ENCODE results near the gene USP25.

USP25 gene

DNA sequence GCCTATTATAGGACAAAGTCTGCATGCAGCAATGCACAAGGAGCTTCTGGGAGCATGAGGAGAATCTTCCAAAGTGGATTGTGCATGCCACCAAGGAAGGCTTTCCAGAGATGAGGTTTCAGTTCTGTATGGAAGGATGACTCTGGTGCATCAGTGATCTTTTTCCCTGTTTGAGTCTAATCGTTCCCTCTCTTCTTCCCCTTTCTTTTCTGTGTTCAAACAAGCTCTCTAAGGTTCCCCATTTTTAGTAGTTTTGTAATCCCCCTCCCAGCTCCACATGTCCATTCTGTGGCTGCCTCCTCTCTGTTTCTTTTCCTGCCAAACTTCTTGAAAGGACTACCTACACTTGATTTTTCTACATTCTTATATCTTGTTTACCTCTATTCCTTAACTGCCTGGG, 43.3 kb upstream of the USP25 start:
- Histone ChIP-seq H3K4me3 (ENCODE audit: low read length) (no peak overlapping the region), H3K9me3 (ENCODE audit: control insufficient read depth, insufficient read depth, low read length) (no peaks in the 10 kb centered on the region), H3K27ac (ENCODE audit: low read depth, low read length) (no peak overlapping the region), H3K4me1 (ENCODE audit: control insufficient read depth, low read length) (no peaks in the 10 kb centered on the region), H3K36me3 (ENCODE audit: control insufficient read depth, low read length) (no peaks in the 10 kb centered on the region), H3F3A (ENCODE audit: control insufficient read depth, insufficient read depth) (no peaks in the 10 kb centered on the region), H3K9me2 (replicated peaks; ENCODE audit: control insufficient read depth, low read length) (no peaks in the 10 kb centered on the region), H3K4me2 (ENCODE audit: low read length) (no peak overlapping the region), H3K27me3 (ENCODE audit: control insufficient read depth, low read length) (no peaks in the 10 kb centered on the region), H3K79me2 (ENCODE audit: control insufficient read depth, low read length) (no peaks in the 10 kb centered on the region), H4K20me1 (ENCODE audit: control insufficient read depth, insufficient read depth, low read depth, low read length) (no peaks in the 10 kb centered on the region)
- no peak for TF ChIP-seq EZH2phosphoT487 (IDR thresholded peaks at IDR 0.05; ENCODE audit: borderline replicate concordance, low read length)
- TF ChIP-seq, protein P1, sequence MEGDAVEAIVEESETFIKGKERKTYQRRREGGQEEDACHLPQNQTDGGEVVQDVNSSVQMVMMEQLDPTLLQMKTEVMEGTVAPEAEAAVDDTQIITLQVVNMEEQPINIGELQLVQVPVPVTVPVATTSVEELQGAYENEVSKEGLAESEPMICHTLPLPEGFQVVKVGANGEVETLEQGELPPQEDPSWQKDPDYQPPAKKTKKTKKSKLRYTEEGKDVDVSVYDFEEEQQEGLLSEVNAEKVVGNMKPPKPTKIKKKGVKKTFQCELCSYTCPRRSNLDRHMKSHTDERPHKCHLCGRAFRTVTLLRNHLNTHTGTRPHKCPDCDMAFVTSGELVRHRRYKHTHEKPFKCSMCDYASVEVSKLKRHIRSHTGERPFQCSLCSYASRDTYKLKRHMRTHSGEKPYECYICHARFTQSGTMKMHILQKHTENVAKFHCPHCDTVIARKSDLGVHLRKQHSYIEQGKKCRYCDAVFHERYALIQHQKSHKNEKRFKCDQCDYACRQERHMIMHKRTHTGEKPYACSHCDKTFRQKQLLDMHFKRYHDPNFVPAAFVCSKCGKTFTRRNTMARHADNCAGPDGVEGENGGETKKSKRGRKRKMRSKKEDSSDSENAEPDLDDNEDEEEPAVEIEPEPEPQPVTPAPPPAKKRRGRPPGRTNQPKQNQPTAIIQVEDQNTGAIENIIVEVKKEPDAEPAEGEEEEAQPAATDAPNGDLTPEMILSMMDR (IDR thresholded peaks at IDR 0.05; ENCODE audit: low read depth, low read length, poor library complexity, severe bottlenecking): no peak

GRCh38 chr21:15687208-15687607, 42.6 kb upstream of the USP25 start:
- Histone ChIP-seq H3K79me2 (ENCODE audit: control insufficient read depth, low read length) (no peaks in the 10 kb centered on the region), H3K9me3 (ENCODE audit: control insufficient read depth, insufficient read depth, low read length) (no peaks in the 10 kb centered on the region), H3K9me2 (replicated peaks; ENCODE audit: control insufficient read depth, low read length) (no peaks in the 10 kb centered on the region), H3K4me3 (ENCODE audit: low read length) (no peak overlapping the region), H3K27ac (ENCODE audit: low read depth, low read length) (no peak overlapping the region), H3K4me1 (ENCODE audit: control insufficient read depth, low read length) (no peaks in the 10 kb centered on the region), H3K4me2 (ENCODE audit: low read length) (no peak overlapping the region), H3F3A (ENCODE audit: control insufficient read depth, insufficient read depth) (no peaks in the 10 kb centered on the region), H3K36me3 (ENCODE audit: control insufficient read depth, low read length) (no peaks in the 10 kb centered on the region), H3K27me3 (ENCODE audit: control insufficient read depth, low read length) (no peaks in the 10 kb centered on the region), H4K20me1 (ENCODE audit: control insufficient read depth, insufficient read depth, low read depth, low read length) (no peaks in the 10 kb centered on the region)
- no peak for TF ChIP-seq EZH2phosphoT487 (IDR thresholded peaks at IDR 0.05; ENCODE audit: borderline replicate concordance, low read length)
- TF ChIP-seq, protein P1 (IDR thresholded peaks at IDR 0.05; ENCODE audit: low read depth, low read length, poor library complexity, severe bottlenecking): no peak

DNA sequence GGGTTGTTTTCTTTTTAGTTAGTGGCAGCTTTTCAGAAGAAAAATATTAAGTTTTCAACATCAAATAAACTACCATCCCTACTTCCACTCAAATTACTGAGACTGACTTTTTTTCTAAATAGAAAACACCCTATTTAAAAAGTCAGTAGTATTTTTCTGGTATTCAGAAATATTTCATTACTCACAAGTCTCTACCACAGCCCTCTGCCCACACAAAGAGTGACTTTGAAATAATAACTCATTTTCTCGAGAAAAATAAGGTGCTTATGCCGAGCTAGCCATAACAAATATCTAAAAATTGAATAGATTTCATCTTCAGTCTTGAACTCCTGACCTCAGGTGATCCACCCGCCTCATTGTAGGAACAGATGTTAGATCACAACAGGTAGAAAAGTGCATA, 41.8 kb upstream of the USP25 start:
- no peak overlapping the region for H3K4me2 ChIP-seq (ENCODE audit: low read length)
- TF ChIP-seq, protein P1 (IDR thresholded peaks at IDR 0.05; ENCODE audit: low read depth, low read length, poor library complexity, severe bottlenecking): no peak
- no peak for TF ChIP-seq EZH2phosphoT487 (IDR thresholded peaks at IDR 0.05; ENCODE audit: borderline replicate concordance, low read length)
- H3K27me3 ChIP-seq (ENCODE audit: control insufficient read depth, low read length): no peaks in the 10 kb centered on the region
- no peaks in the 10 kb centered on the region for H3K9me2 ChIP-seq (replicated peaks; ENCODE audit: control insufficient read depth, low read length)
- H3K36me3 ChIP-seq (ENCODE audit: control insufficient read depth, low read length): no peaks in the 10 kb centered on the region
- H3K27ac ChIP-seq (ENCODE audit: low read depth, low read length): no peak overlapping the region
- no peaks in the 10 kb centered on the region for H3K79me2 ChIP-seq (ENCODE audit: control insufficient read depth, low read length)
- H4K20me1 ChIP-seq (ENCODE audit: control insufficient read depth, insufficient read depth, low read depth, low read length): no peaks in the 10 kb centered on the region
- H3K4me1 ChIP-seq (ENCODE audit: control insufficient read depth, low read length): no peaks in the 10 kb centered on the region
- H3K9me3 ChIP-seq (ENCODE audit: control insufficient read depth, insufficient read depth, low read length): no peaks in the 10 kb centered on the region
- no peaks in the 10 kb centered on the region for H3F3A ChIP-seq (ENCODE audit: control insufficient read depth, insufficient read depth)
- no peak overlapping the region for H3K4me3 ChIP-seq (ENCODE audit: low read length)

GRCh38 chr21:15688809-15689208, 41.0 kb upstream of the USP25 start:
- no peaks in the 10 kb centered on the region for H3K9me2 ChIP-seq (replicated peaks; ENCODE audit: control insufficient read depth, low read length)
- H3K4me2 ChIP-seq (ENCODE audit: low read length): no peak overlapping the region
- no peaks in the 10 kb centered on the region for H4K20me1 ChIP-seq (ENCODE audit: control insufficient read depth, insufficient read depth, low read depth, low read length)
- TF ChIP-seq EZH2phosphoT487 (IDR thresholded peaks at IDR 0.05; ENCODE audit: borderline replicate concordance, low read length): no peak
- TF ChIP-seq, protein P1 (IDR thresholded peaks at IDR 0.05; ENCODE audit: low read depth, low read length, poor library complexity, severe bottlenecking): no peak
- no peaks in the 10 kb centered on the region for H3F3A ChIP-seq (ENCODE audit: control insufficient read depth, insufficient read depth)
- H3K4me3 ChIP-seq (ENCODE audit: low read length): no peak overlapping the region
- H3K36me3 ChIP-seq (ENCODE audit: control insufficient read depth, low read length): no peaks in the 10 kb centered on the region
- H3K79me2 ChIP-seq (ENCODE audit: control insufficient read depth, low read length): no peaks in the 10 kb centered on the region
- H3K27me3 ChIP-seq (ENCODE audit: control insufficient read depth, low read length): no peaks in the 10 kb centered on the region
- H3K4me1 ChIP-seq (ENCODE audit: control insufficient read depth, low read length): no peaks in the 10 kb centered on the region
- H3K27ac ChIP-seq (ENCODE audit: low read depth, low read length): no peak overlapping the region
- no peaks in the 10 kb centered on the region for H3K9me3 ChIP-seq (ENCODE audit: control insufficient read depth, insufficient read depth, low read length)

Measured in DOHH2 (cell line).